ENCODE results near the gene MAMDC2.

The MAMDC2 gene

GRCh38 chr9:70257991-70258691 lies 214.5 kb downstream of the MAMDC2 start:
- Histone ChIP-seq H3K9me3 (ENCODE audit: low read length) (no peaks in the 10 kb centered on the region), H3K36me3 (ENCODE audit: insufficient read depth, low read length) (no peaks in the 10 kb centered on the region), H3K4me1 (ENCODE audit: insufficient read depth, low read length) (peaks cover 35% of the 10 kb centered on the region), H3K9ac (ENCODE audit: low read length) (peak overlapping the region; percentile 88), H3K27me3 (ENCODE audit: control insufficient read depth in 1 of 2, insufficient read depth in 2 of 2, low read length in 2 of 2) (no peaks in the 10 kb centered on the region), H3K4me3 (ENCODE audit: low read depth in 1 of 2, low read length in 2 of 2) (peak overlapping the region; percentile 46 to 82), H3K27ac (ENCODE audit: low read depth, low read length) (peak overlapping the region; percentile 80)

GRCh38 chr9:70258692-70259511 lies 215.3 kb downstream of the MAMDC2 start, which contains the start of gene SMC5:
Gene SMC5, plus strand, starts transcription at chr9:70258978. Its CDS starts 101 bp downstream, at chr9:70259079.
- Histone ChIP-seq H3K9ac (ENCODE audit: low read length) (peak within 1 kb of the TSS; percentile 88), H3K27me3 (ENCODE audit: control insufficient read depth in 1 of 2, insufficient read depth in 2 of 2, low read length in 2 of 2) (no peaks in the 10 kb centered on the region), H3K36me3 (ENCODE audit: insufficient read depth, low read length) (no peaks in the 10 kb centered on the region), H3K27ac (ENCODE audit: low read depth, low read length) (peak within 1 kb of the TSS; percentile 80), H3K4me1 (ENCODE audit: insufficient read depth, low read length) (peaks cover 39% of the 10 kb centered on the region), H3K9me3 (ENCODE audit: low read length) (no peaks in the 10 kb centered on the region), H3K4me3 (ENCODE audit: low read depth in 1 of 2, low read length in 2 of 2) (peak within 1 kb of the TSS; percentile 82 to 85)

GRCh38 chr9:70259512-70259802 lies 215.8 kb downstream of the MAMDC2 start:
- no peaks in the 10 kb centered on the region for H3K27me3 ChIP-seq (ENCODE audit: control insufficient read depth in 1 of 2, insufficient read depth in 2 of 2, low read length in 2 of 2)
- peak overlapping the region; percentile 80 for H3K27ac ChIP-seq (ENCODE audit: low read depth, low read length)
- H3K4me1 ChIP-seq (ENCODE audit: insufficient read depth, low read length) = peaks cover 39% of the 10 kb centered on the region
- H3K9ac ChIP-seq (ENCODE audit: low read length) = peak overlapping the region; percentile 65
- no peaks in the 10 kb centered on the region for H3K9me3 ChIP-seq (ENCODE audit: low read length)
- peak overlapping the region; percentile 82 to 85 for H3K4me3 ChIP-seq (ENCODE audit: low read depth in 1 of 2, low read length in 2 of 2)
- peaks cover 4% of the 10 kb centered on the region for H3K36me3 ChIP-seq (ENCODE audit: insufficient read depth, low read length)

- no peak overlapping the region for H3K27ac ChIP-seq (ENCODE audit: low read depth, low read length)
- H3K4me1 ChIP-seq (ENCODE audit: insufficient read depth, low read length) = peaks cover 39% of the 10 kb centered on the region
Measured at GRCh38 chr9:70260007-70260443, 216.4 kb downstream of the MAMDC2 start.

GRCh38 chr9:70260606-70261005 lies 217.0 kb downstream of the MAMDC2 start:
- Histone ChIP-seq H3K4me3 (ENCODE audit: low read depth in 1 of 2, low read length in 2 of 2) (peak overlapping the region in 1 of 2 donors; percentile 82), H3K9me3 (ENCODE audit: low read length) (no peaks in the 10 kb centered on the region), H3K27ac (ENCODE audit: low read depth, low read length) (no peak overlapping the region), H3K36me3 (ENCODE audit: insufficient read depth, low read length) (peaks cover 12% of the 10 kb centered on the region), H3K9ac (ENCODE audit: low read length) (no peak overlapping the region), H3K4me1 (ENCODE audit: insufficient read depth, low read length) (peaks cover 39% of the 10 kb centered on the region), H3K27me3 (ENCODE audit: control insufficient read depth in 1 of 2, insufficient read depth in 2 of 2, low read length in 2 of 2) (no peaks in the 10 kb centered on the region)

More at GRCh38 chr9:70260007-70260443, 216.4 kb downstream of the MAMDC2 start:
- H3K9me3 ChIP-seq (ENCODE audit: low read length) = no peaks in the 10 kb centered on the region
- H3K9ac ChIP-seq (ENCODE audit: low read length) = no peak overlapping the region
- peak overlapping the region; percentile 82 to 85 for H3K4me3 ChIP-seq (ENCODE audit: low read depth in 1 of 2, low read length in 2 of 2)
- no peaks in the 10 kb centered on the region for H3K27me3 ChIP-seq (ENCODE audit: control insufficient read depth in 1 of 2, insufficient read depth in 2 of 2, low read length in 2 of 2)
- H3K36me3 ChIP-seq (ENCODE audit: insufficient read depth, low read length) = peaks cover 10% of the 10 kb centered on the region

- H3K27me3 ChIP-seq (ENCODE audit: control insufficient read depth in 1 of 2, insufficient read depth in 2 of 2, low read length in 2 of 2) = no peaks in the 10 kb centered on the region
- no peak overlapping the region for H3K4me3 ChIP-seq (ENCODE audit: low read depth in 1 of 2, low read length in 2 of 2)
- H3K36me3 ChIP-seq (ENCODE audit: insufficient read depth, low read length) = peaks cover 12% of the 10 kb centered on the region
- H3K9me3 ChIP-seq (ENCODE audit: low read length) = no peaks in the 10 kb centered on the region
- no peak overlapping the region for H3K27ac ChIP-seq (ENCODE audit: low read depth, low read length)
- peaks cover 39% of the 10 kb centered on the region for H3K4me1 ChIP-seq (ENCODE audit: insufficient read depth, low read length)
- H3K9ac ChIP-seq (ENCODE audit: low read length) = no peak overlapping the region
Measured at GRCh38 chr9:70261131-70261870, 217.7 kb downstream of the MAMDC2 start.

GRCh38 chr9:70262366-70262765 lies 218.7 kb downstream of the MAMDC2 start:
- no peaks in the 10 kb centered on the region for H3K27me3 ChIP-seq (ENCODE audit: control insufficient read depth in 1 of 2, insufficient read depth in 2 of 2, low read length in 2 of 2)
- no peak overlapping the region for H3K27ac ChIP-seq (ENCODE audit: low read depth, low read length)
- H3K9me3 ChIP-seq (ENCODE audit: low read length) = no peaks in the 10 kb centered on the region
- no peak overlapping the region for H3K4me3 ChIP-seq (ENCODE audit: low read depth in 1 of 2, low read length in 2 of 2)
- peaks cover 12% of the 10 kb centered on the region for H3K36me3 ChIP-seq (ENCODE audit: insufficient read depth, low read length)
- peaks cover 37% of the 10 kb centered on the region for H3K4me1 ChIP-seq (ENCODE audit: insufficient read depth, low read length)
- no peak overlapping the region for H3K9ac ChIP-seq (ENCODE audit: low read length)

GRCh38 chr9:70262948-70263347 lies 219.3 kb downstream of the MAMDC2 start:
- no peak overlapping the region for H3K9ac ChIP-seq (ENCODE audit: low read length)
- no peak overlapping the region for H3K27ac ChIP-seq (ENCODE audit: low read depth, low read length)

GRCh38 chr9:70263421-70263820 lies 219.8 kb downstream of the MAMDC2 start:
- H3K9me3 ChIP-seq (ENCODE audit: low read length) = no peaks in the 10 kb centered on the region
- no peak overlapping the region for H3K9ac ChIP-seq (ENCODE audit: low read length)
- H3K27ac ChIP-seq (ENCODE audit: low read depth, low read length) = no peak overlapping the region
- H3K36me3 ChIP-seq (ENCODE audit: insufficient read depth, low read length) = peaks cover 12% of the 10 kb centered on the region
- peaks cover 31% of the 10 kb centered on the region for H3K4me1 ChIP-seq (ENCODE audit: insufficient read depth, low read length)
- H3K27me3 ChIP-seq (ENCODE audit: control insufficient read depth in 1 of 2, insufficient read depth in 2 of 2, low read length in 2 of 2) = no peaks in the 10 kb centered on the region
- H3K4me3 ChIP-seq (ENCODE audit: low read depth in 1 of 2, low read length in 2 of 2) = no peak overlapping the region

More at GRCh38 chr9:70262948-70263347, 219.3 kb downstream of the MAMDC2 start:
- H3K9me3 ChIP-seq (ENCODE audit: low read length) = no peaks in the 10 kb centered on the region
- no peaks in the 10 kb centered on the region for H3K27me3 ChIP-seq (ENCODE audit: control insufficient read depth in 1 of 2, insufficient read depth in 2 of 2, low read length in 2 of 2)
- H3K4me3 ChIP-seq (ENCODE audit: low read depth in 1 of 2, low read length in 2 of 2) = no peak overlapping the region
- H3K4me1 ChIP-seq (ENCODE audit: insufficient read depth, low read length) = peaks cover 31% of the 10 kb centered on the region
- peaks cover 12% of the 10 kb centered on the region for H3K36me3 ChIP-seq (ENCODE audit: insufficient read depth, low read length)

All from muscle layer of colon (tissue), 2 donors.